Hepatocyte (in vitro differentiated cells): Measurements from ENCODE around the gene SETD1A.

Experiments used
- EZH2 ChIP-seq: fragments of 200-600 bp; sonication (generic); IDR thresholded peaks from 2 replicates; pipeline ENCODE4 v1.6.1; 2016; ENCODE audit warnings: antibody characterized with exemption, mild to moderate bottlenecking, borderline replicate concordance
- TF ChIP-seq, protein P1 (sequence below): fragments of 200-600 bp; sonication (generic); IDR thresholded peaks from 2 replicates; pipeline ENCODE4 v1.5.1; 2016; ENCODE audit warnings: antibody characterized with exemption, mild to moderate bottlenecking; ENCODE audit not compliant: poor library complexity

DNA sequence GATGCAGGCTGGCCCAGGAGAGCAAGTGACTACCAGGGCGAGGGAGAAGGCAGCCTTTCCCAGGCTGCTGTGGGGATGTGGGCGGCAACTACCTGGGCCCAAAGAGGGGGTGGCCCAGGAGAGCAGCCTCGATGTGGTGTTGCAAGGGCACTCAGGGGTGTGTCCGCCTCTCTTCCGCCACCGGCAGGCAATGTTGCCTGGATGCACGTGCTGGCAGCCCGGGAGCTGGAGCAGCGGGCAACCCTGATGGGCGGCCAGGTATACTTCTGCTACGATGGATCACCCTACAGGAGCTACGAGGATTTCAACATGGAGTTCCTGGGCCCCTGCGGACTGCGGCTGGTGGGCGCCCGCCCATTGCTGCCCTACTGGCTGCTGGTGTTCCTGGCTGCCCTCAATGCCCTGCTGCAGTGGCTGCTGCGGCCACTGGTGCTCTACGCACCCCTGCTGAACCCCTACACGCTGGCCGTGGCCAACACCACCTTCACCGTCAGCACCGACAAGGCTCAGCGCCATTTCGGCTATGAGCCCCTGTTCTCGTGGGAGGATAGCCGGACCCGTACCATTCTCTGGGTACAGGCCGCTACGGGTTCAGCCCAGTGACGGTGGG, 30.1 kb downstream of the SETD1A start:
- TF ChIP-seq, protein P1, sequence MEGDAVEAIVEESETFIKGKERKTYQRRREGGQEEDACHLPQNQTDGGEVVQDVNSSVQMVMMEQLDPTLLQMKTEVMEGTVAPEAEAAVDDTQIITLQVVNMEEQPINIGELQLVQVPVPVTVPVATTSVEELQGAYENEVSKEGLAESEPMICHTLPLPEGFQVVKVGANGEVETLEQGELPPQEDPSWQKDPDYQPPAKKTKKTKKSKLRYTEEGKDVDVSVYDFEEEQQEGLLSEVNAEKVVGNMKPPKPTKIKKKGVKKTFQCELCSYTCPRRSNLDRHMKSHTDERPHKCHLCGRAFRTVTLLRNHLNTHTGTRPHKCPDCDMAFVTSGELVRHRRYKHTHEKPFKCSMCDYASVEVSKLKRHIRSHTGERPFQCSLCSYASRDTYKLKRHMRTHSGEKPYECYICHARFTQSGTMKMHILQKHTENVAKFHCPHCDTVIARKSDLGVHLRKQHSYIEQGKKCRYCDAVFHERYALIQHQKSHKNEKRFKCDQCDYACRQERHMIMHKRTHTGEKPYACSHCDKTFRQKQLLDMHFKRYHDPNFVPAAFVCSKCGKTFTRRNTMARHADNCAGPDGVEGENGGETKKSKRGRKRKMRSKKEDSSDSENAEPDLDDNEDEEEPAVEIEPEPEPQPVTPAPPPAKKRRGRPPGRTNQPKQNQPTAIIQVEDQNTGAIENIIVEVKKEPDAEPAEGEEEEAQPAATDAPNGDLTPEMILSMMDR = no peak
- TF ChIP-seq EZH2 = no peak
